ENCODE results near the gene IL21R. TPM values are rescaled to one million over a fixed set of nuclear protein-coding genes. Genes with fewer than 3 reads are reported as not detected.
A peak's percentile ranks its signal among the peaks of the same experiment; 100 is the strongest.

Gene IL21R
- total RNA-seq, 2 experiments from 2014 or later = 44.4 to 45.6 TPM

GRCh38 chr16:27378871-27379481, 23.0 kb upstream of the IL21R start:
- Mint-ChIP-seq H3K9me3 (peaks cover 7% of the 10 kb centered on the region), H3K4me1 (peaks cover 49% of the 10 kb centered on the region), H3K4me3 (peak overlapping the region; percentile 39), H3K27me3 (no peaks in the 10 kb centered on the region), H3K36me3 (ENCODE audit: low read depth) (peaks cover 6% of the 10 kb centered on the region), H3K27ac (peak overlapping the region; percentile 84)
- CTCF ChIA-PET = interaction anchor here (0.7 to 6.6 kb wide), 3 partner anchors 12 to 199 kb away, joined by 3 to 22 read pairs (median 4); no protein-coding TSS in a partner anchor
- DNase-seq = peak; percentile 43
- POLR2A ChIA-PET = no interaction called here

GRCh38 chr16:27379919-27380318, 22.1 kb upstream of the IL21R start:
- Mint-ChIP-seq H3K36me3 (ENCODE audit: low read depth) (peaks cover 16% of the 10 kb centered on the region), H3K27ac (no peak overlapping the region), H3K9me3 (peaks cover 17% of the 10 kb centered on the region), H3K4me1 (peaks cover 54% of the 10 kb centered on the region), H3K27me3 (no peaks in the 10 kb centered on the region), H3K4me3 (no peak overlapping the region)
- no peak for DNase-seq
- CTCF ChIA-PET = interaction anchor here (1.2 to 6.6 kb wide), 3 partner anchors 10 to 27 kb away, joined by 3 to 22 read pairs (median 3); no protein-coding TSS in a partner anchor
- POLR2A ChIA-PET = no interaction called here

- no peak overlapping the region for H3K27ac Mint-ChIP-seq
- no peak overlapping the region for H3K4me3 Mint-ChIP-seq
- H3K27me3 Mint-ChIP-seq = no peaks in the 10 kb centered on the region
- H3K9me3 Mint-ChIP-seq = peaks cover 22% of the 10 kb centered on the region
- DNase-seq = no peak
- ChIA-PET POLR2A (interaction anchor here (0.5 kb wide), 1 partner anchor 71 kb away, joined by 3 read pairs; no protein-coding TSS in a partner anchor), CTCF (interaction anchor here (1.7 to 6.6 kb wide), 2 partner anchors 10 to 13 kb away, joined by 8 to 22 read pairs; no protein-coding TSS in a partner anchor)
- peaks cover 16% of the 10 kb centered on the region for H3K36me3 Mint-ChIP-seq (ENCODE audit: low read depth)
- peaks cover 54% of the 10 kb centered on the region for H3K4me1 Mint-ChIP-seq
These were observed 20.7 kb upstream of the IL21R start for GRCh38 chr16:27381236-27381635.

- H3K4me1 Mint-ChIP-seq = peaks cover 46% of the 10 kb centered on the region
- no peak overlapping the region for H3K4me3 Mint-ChIP-seq
- H3K36me3 Mint-ChIP-seq (ENCODE audit: low read depth) = peaks cover 16% of the 10 kb centered on the region
- DNase-seq = no peak
- peaks cover 29% of the 10 kb centered on the region for H3K9me3 Mint-ChIP-seq
- ChIA-PET POLR2A (no interaction called here), CTCF (interaction anchor here (1.7 to 6.6 kb wide), 2 partner anchors 9 to 13 kb away, joined by 8 to 22 read pairs; no protein-coding TSS in a partner anchor)
- no peak overlapping the region for H3K27ac Mint-ChIP-seq
- H3K27me3 Mint-ChIP-seq = no peaks in the 10 kb centered on the region
These were observed 19.8 kb upstream of the IL21R start for GRCh38 chr16:27381974-27382855.

GRCh38 chr16:27383556-27384243, 18.3 kb upstream of the IL21R start:
- Mint-ChIP-seq H3K4me3 (no peak overlapping the region), H3K36me3 (ENCODE audit: low read depth) (peaks cover 12% of the 10 kb centered on the region), H3K9me3 (peaks cover 31% of the 10 kb centered on the region), H3K27ac (no peak overlapping the region), H3K27me3 (no peaks in the 10 kb centered on the region), H3K4me1 (peaks cover 34% of the 10 kb centered on the region)
- CTCF ChIA-PET = interaction anchor here (1.0 to 1.4 kb wide), 2 partner anchors 9 to 17 kb away, joined by 3 to 5 read pairs; no protein-coding TSS in a partner anchor
- POLR2A ChIA-PET = no interaction called here
- no peak for DNase-seq

- peaks cover 10% of the 10 kb centered on the region for H3K36me3 Mint-ChIP-seq (ENCODE audit: low read depth)
- H3K4me3 Mint-ChIP-seq = no peak overlapping the region
- ChIA-PET CTCF (interaction anchor here (1.4 kb wide), 1 partner anchor 16 kb away, joined by 5 read pairs; no protein-coding TSS in a partner anchor), POLR2A (no interaction called here)
- no peaks in the 10 kb centered on the region for H3K27me3 Mint-ChIP-seq
- H3K9me3 Mint-ChIP-seq = peaks cover 31% of the 10 kb centered on the region
- H3K4me1 Mint-ChIP-seq = peaks cover 29% of the 10 kb centered on the region
- DNase-seq = no peak
- no peak overlapping the region for H3K27ac Mint-ChIP-seq
These were observed 17.5 kb upstream of the IL21R start for GRCh38 chr16:27384425-27384824.

- POLR2A ChIA-PET = no interaction called here
- Mint-ChIP-seq H3K27ac (no peak overlapping the region), H3K4me1 (peaks cover 25% of the 10 kb centered on the region), H3K36me3 (ENCODE audit: low read depth) (peaks cover 12% of the 10 kb centered on the region), H3K4me3 (no peak overlapping the region), H3K9me3 (peaks cover 34% of the 10 kb centered on the region), H3K27me3 (no peaks in the 10 kb centered on the region)
- CTCF ChIA-PET = interaction anchor here (0.9 to 3.2 kb wide), 7 partner anchors 8 to 779 kb away, joined by 3 to 12 read pairs (median 3); no protein-coding TSS in a partner anchor
- no peak for DNase-seq
These were observed 16.6 kb upstream of the IL21R start for GRCh38 chr16:27385398-27385797.

- no peak for DNase-seq
- no peak overlapping the region for H3K27ac Mint-ChIP-seq
- H3K9me3 Mint-ChIP-seq = peaks cover 40% of the 10 kb centered on the region
- no peak overlapping the region for H3K4me3 Mint-ChIP-seq
- POLR2A ChIA-PET = no interaction called here
- peaks cover 17% of the 10 kb centered on the region for H3K36me3 Mint-ChIP-seq (ENCODE audit: low read depth)
- H3K4me1 Mint-ChIP-seq = peaks cover 20% of the 10 kb centered on the region
- peaks cover 3% of the 10 kb centered on the region for H3K27me3 Mint-ChIP-seq
- CTCF ChIA-PET = interaction anchor here (1.2 to 3.2 kb wide), 2 partner anchors 12 to 18 kb away, joined by 5 to 12 read pairs; no protein-coding TSS in a partner anchor
These were observed 15.3 kb upstream of the IL21R start for GRCh38 chr16:27386674-27387073.

GRCh38 chr16:27387724-27388123, 14.2 kb upstream of the IL21R start:
- peaks cover 27% of the 10 kb centered on the region for H3K36me3 Mint-ChIP-seq (ENCODE audit: low read depth)
- POLR2A ChIA-PET = no interaction called here
- H3K27me3 Mint-ChIP-seq = peaks cover 3% of the 10 kb centered on the region
- H3K4me3 Mint-ChIP-seq = no peak overlapping the region
- CTCF ChIA-PET = interaction anchor here (1.0 to 3.2 kb wide), 7 partner anchors 10 to 54 kb away, joined by 3 to 17 read pairs (median 5); partner anchors contain the start of gene IL21R
- DNase-seq = no peak
- H3K4me1 Mint-ChIP-seq = peaks cover 13% of the 10 kb centered on the region
- no peak overlapping the region for H3K27ac Mint-ChIP-seq
- H3K9me3 Mint-ChIP-seq = peaks cover 49% of the 10 kb centered on the region

GRCh38 chr16:27389272-27389961, 12.6 kb upstream of the IL21R start:
- Mint-ChIP-seq H3K4me1 (peaks cover 18% of the 10 kb centered on the region), H3K27ac (no peak overlapping the region), H3K9me3 (peaks cover 55% of the 10 kb centered on the region), H3K36me3 (ENCODE audit: low read depth) (peaks cover 31% of the 10 kb centered on the region), H3K4me3 (no peak overlapping the region), H3K27me3 (peaks cover 3% of the 10 kb centered on the region)
- no peak for DNase-seq
- ChIA-PET CTCF (interaction anchor here (2.7 to 3.1 kb wide), 2 partner anchors 10 to 12 kb away, joined by 17 to 22 read pairs; partner anchors contain the start of gene IL21R), POLR2A (no interaction called here)

- H3K36me3 Mint-ChIP-seq (ENCODE audit: low read depth) = peaks cover 33% of the 10 kb centered on the region
- no peak overlapping the region for H3K27ac Mint-ChIP-seq
- peaks cover 55% of the 10 kb centered on the region for H3K9me3 Mint-ChIP-seq
- H3K4me3 Mint-ChIP-seq = no peak overlapping the region
- peaks cover 3% of the 10 kb centered on the region for H3K27me3 Mint-ChIP-seq
- DNase-seq = no peak
- H3K4me1 Mint-ChIP-seq = peaks cover 23% of the 10 kb centered on the region
- POLR2A ChIA-PET = no interaction called here
- CTCF ChIA-PET = interaction anchor here (1.5 to 3.1 kb wide), 3 partner anchors 10 to 25 kb away, joined by 3 to 22 read pairs (median 17); partner anchors contain the start of gene IL21R
These were observed 11.8 kb upstream of the IL21R start for GRCh38 chr16:27390151-27390550.

- no peak for DNase-seq
- Mint-ChIP-seq H3K36me3 (ENCODE audit: low read depth) (peaks cover 41% of the 10 kb centered on the region), H3K4me1 (peaks cover 23% of the 10 kb centered on the region), H3K4me3 (no peak overlapping the region), H3K27ac (no peak overlapping the region), H3K27me3 (peaks cover 3% of the 10 kb centered on the region), H3K9me3 (peaks cover 53% of the 10 kb centered on the region)
- CTCF ChIA-PET = interaction anchor here (0.7 to 3.1 kb wide), 4 partner anchors 8 to 45 kb away, joined by 3 to 22 read pairs (median 7); partner anchors contain the start of gene IL21R
- POLR2A ChIA-PET = no interaction called here
These were observed 9.3 kb upstream of the IL21R start for GRCh38 chr16:27392671-27393070.

All from activated CD4-positive, alpha-beta T cell treated with anti-CD3 and anti-CD28 coated beads, Interleukin-2, amount 10 ng/mL, durations not matched to agents 7 days and 5 days (primary cell).